Measurements from ENCODE around the gene ZNF565. TPM values are rescaled to one million over a fixed set of nuclear protein-coding genes. Genes with fewer than 3 reads are reported as not detected.

ZNF565 gene
- total and polyA plus RNA-seq, 8 donors = 3.2 to 8.3 (median 7.7) TPM

Other genes starting within 250 kb of the ZNF565 start
- 10 to 100 TPM; 14.0 to 16.5 TPM for gene SDHAF1, start 219.5 kb downstream of the ZNF565 start, total RNA-seq
- 10 to 100 TPM in 5 of 6 donors, 1 to 10 TPM in 1; 9.4 to 13.3 (median 10.9) TPM for gene SDHAF1, start 219.5 kb downstream of the ZNF565 start, polyA plus RNA-seq (ENCODE audit: insufficient read length in 6 of 6)
- gene SYNE4, start 205.9 kb downstream of the ZNF565 start, total RNA-seq = 10 to 100 TPM; 11.2 to 13.1 TPM
- 10 to 100 TPM in 1 of 6 donors, 1 to 10 TPM in 5; 6.8 to 10.4 (median 8.2) TPM for gene SYNE4, start 205.9 kb downstream of the ZNF565 start, polyA plus RNA-seq (ENCODE audit: insufficient read length in 6 of 6)
- 10 to 100 TPM; 19.3 to 22.7 TPM for gene ALKBH6, start 200.5 kb downstream of the ZNF565 start, total RNA-seq
- gene ALKBH6, start 200.5 kb downstream of the ZNF565 start, polyA plus RNA-seq (ENCODE audit: insufficient read length in 6 of 6) = 10 to 100 TPM; 16.8 to 21.0 (median 19.2) TPM
- gene CLIP3, start 181.8 kb downstream of the ZNF565 start, total RNA-seq = 10 to 100 TPM in 1 of 2 donors, 1 to 10 TPM in 1; 5.8 to 16.6 TPM
- gene CLIP3, start 181.8 kb downstream of the ZNF565 start, polyA plus RNA-seq (ENCODE audit: insufficient read length in 6 of 6) = 10 to 100 TPM; 22.4 to 33.0 (median 31.5) TPM
- gene THAP8, start 160.4 kb downstream of the ZNF565 start, total RNA-seq = 1 to 10 TPM; 7.1 to 7.2 TPM
- gene THAP8, start 160.4 kb downstream of the ZNF565 start, polyA plus RNA-seq (ENCODE audit: insufficient read length in 6 of 6) = 1 to 10 TPM; 5.7 to 8.4 (median 6.9) TPM
- 1 to 10 TPM; 3.7 to 4.3 TPM for gene WDR62, start 159.8 kb downstream of the ZNF565 start, total RNA-seq
- gene WDR62, start 159.8 kb downstream of the ZNF565 start, polyA plus RNA-seq (ENCODE audit: insufficient read length in 6 of 6) = 1 to 10 TPM; 4.0 to 6.7 (median 4.5) TPM
- gene OVOL3, start 103.5 kb downstream of the ZNF565 start, total RNA-seq = not detected
- under 1 TPM in 2 of 6 donors, not detected in 4; 0.27 to 0.34 TPM for gene OVOL3, start 103.5 kb downstream of the ZNF565 start, polyA plus RNA-seq (ENCODE audit: insufficient read length in 6 of 6)
- 10 to 100 TPM; 43.7 to 51.7 TPM for gene POLR2I, start 99.8 kb downstream of the ZNF565 start, total RNA-seq
- gene POLR2I, start 99.8 kb downstream of the ZNF565 start, polyA plus RNA-seq (ENCODE audit: insufficient read length in 6 of 6) = 10 to 100 TPM; 35.8 to 52.4 (median 45.7) TPM
- 100 to 1,000 TPM; 116 to 130 TPM for gene TBCB, start 99.2 kb downstream of the ZNF565 start, total RNA-seq
- gene TBCB, start 99.2 kb downstream of the ZNF565 start, polyA plus RNA-seq (ENCODE audit: insufficient read length in 6 of 6) = 100 to 1,000 TPM in 4 of 6 donors, 10 to 100 TPM in 2; 90.2 to 122 (median 111) TPM
- gene CAPNS1, start 74.6 kb downstream of the ZNF565 start, total RNA-seq = 100 to 1,000 TPM; 688 to 720 TPM
- gene CAPNS1, start 74.6 kb downstream of the ZNF565 start, polyA plus RNA-seq (ENCODE audit: insufficient read length in 6 of 6) = 100 to 1,000 TPM; 479 to 615 (median 546) TPM
- 10 to 100 TPM; 47.1 to 64.9 TPM for gene COX7A1, start 62.2 kb downstream of the ZNF565 start, total RNA-seq
- 10 to 100 TPM; 29.4 to 47.3 (median 35.1) TPM for gene COX7A1, start 62.2 kb downstream of the ZNF565 start, polyA plus RNA-seq (ENCODE audit: insufficient read length in 6 of 6)
- gene ZNF146, start 441 bp upstream of the ZNF565 start, total RNA-seq = 10 to 100 TPM; 42.8 to 47.7 TPM
- 100 to 1,000 TPM; 112 to 140 (median 121) TPM for gene ZNF146, start 441 bp upstream of the ZNF565 start, polyA plus RNA-seq (ENCODE audit: insufficient read length in 6 of 6)
- gene ZFP14, start 164.5 kb upstream of the ZNF565 start, total RNA-seq = 1 to 10 TPM; 3.8 to 4.5 TPM
- 10 to 100 TPM; 11.5 to 16.1 (median 14.5) TPM for gene ZFP14, start 164.5 kb upstream of the ZNF565 start, polyA plus RNA-seq (ENCODE audit: insufficient read length in 6 of 6)
- gene ZFP82, start 204.0 kb upstream of the ZNF565 start, total RNA-seq = 1 to 10 TPM; 4.2 to 4.6 TPM
- 10 to 100 TPM; 12.5 to 14.5 (median 13.3) TPM for gene ZFP82, start 204.0 kb upstream of the ZNF565 start, polyA plus RNA-seq (ENCODE audit: insufficient read length in 6 of 6)

All from left lung (tissue), 8 donors.